ENCODE measurements around the gene KRCC1. TPM values are rescaled to one million over a fixed set of nuclear protein-coding genes. Genes with fewer than 3 reads are reported as not detected.

Gene KRCC1
- total RNA-seq, 6 donors from 2014 or later: 7.4 to 36.7 (median 18.3) TPM

DNA sequence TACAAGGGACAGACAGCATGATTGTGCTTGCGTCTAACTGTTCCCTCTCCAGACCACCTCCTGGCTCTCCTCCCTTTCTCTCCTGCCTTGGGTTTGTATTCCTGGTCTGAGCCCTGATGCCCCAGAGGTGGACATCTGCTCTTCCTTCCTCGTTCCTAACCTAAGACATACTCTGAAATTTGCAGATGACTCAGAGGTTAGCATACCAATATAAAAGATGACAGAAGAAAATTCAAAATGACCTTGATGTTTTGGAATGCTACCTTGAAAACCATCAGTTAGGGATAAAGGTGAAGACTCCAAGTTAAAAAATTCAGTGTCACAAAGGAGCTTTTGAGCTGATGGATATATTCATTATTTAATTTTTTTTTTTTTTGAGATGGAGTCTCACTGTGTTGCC lies 25.0 kb upstream of the KRCC1 start:
- WGBS, 2 donors: 77 to 87% methylated on average over 2 of the region's 2 CpGs
- DNase-seq (no peak), ATAC-seq (ENCODE audit: low FRiP score in 2 of 2) (no peak)
- TF ChIP-seq POLR2AphosphoS5 (IDR thresholded peaks at IDR 0.05) (no peak), EP300 (IDR thresholded peaks at IDR 0.05) (no peak), POLR2A (IDR thresholded peaks at IDR 0.05) (no peak), CTCF (IDR thresholded peaks at IDR 0.05) (no peak)
- Histone ChIP-seq H3K9me3 (no peaks in the 10 kb centered on the region), H3K4me3 (no peak overlapping the region), H3K4me1 (peaks cover 0 to 4% (median 0%) of the 10 kb centered on the region in 4 donors), H3K27ac (no peak overlapping the region), H3K27me3 (no peaks in the 10 kb centered on the region), H3K36me3 (no peaks in the 10 kb centered on the region)

- Histone ChIP-seq H3K27ac (no peak overlapping the region), H3K4me1 (peaks cover 0 to 8% (median 3%) of the 10 kb centered on the region in 4 donors), H3K27me3 (no peaks in the 10 kb centered on the region), H3K36me3 (no peaks in the 10 kb centered on the region), H3K4me3 (no peak overlapping the region), H3K9me3 (no peaks in the 10 kb centered on the region)
- no peak for DNase-seq
- WGBS, 2 donors: 49 to 50% methylated on average over 3 of the region's 3 CpGs
- ATAC-seq (ENCODE audit: low FRiP score in 2 of 2): no peak
- TF ChIP-seq CTCF (IDR thresholded peaks at IDR 0.05) (no peak), EP300 (IDR thresholded peaks at IDR 0.05) (no peak), POLR2A (IDR thresholded peaks at IDR 0.05) (no peak), POLR2AphosphoS5 (IDR thresholded peaks at IDR 0.05) (no peak)
Measured at GRCh38 chr2:88078643-88079172, 23.1 kb upstream of the KRCC1 start.

DNA sequence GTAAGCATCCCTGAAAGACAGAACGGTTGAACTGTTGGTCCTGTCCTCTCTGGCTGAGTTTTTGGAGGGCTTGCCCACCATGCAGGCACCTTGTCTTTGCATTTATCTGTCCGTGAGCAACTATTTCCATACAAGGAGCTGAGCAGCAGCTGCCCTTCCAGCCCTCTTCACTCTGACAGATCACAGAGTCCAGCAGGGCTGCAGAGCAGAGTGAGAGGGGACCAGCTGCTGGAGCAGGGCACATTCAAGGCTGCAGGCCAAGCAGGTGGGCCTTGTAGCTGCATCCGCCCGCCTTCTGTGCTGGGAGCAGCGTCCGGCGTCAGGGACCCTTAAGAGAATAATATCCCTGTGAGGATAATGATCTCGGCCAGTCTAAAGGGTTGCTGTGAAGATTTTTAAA lies 21.5 kb upstream of the KRCC1 start:
- Histone ChIP-seq H3K27me3 (no peaks in the 10 kb centered on the region), H3K36me3 (no peaks in the 10 kb centered on the region), H3K9me3 (no peaks in the 10 kb centered on the region), H3K4me1 (peaks cover 0 to 8% (median 3%) of the 10 kb centered on the region in 4 donors), H3K27ac (no peak overlapping the region), H3K4me3 (no peak overlapping the region)
- TF ChIP-seq POLR2A (IDR thresholded peaks at IDR 0.05) (no peak), CTCF (IDR thresholded peaks at IDR 0.05) (no peak), POLR2AphosphoS5 (IDR thresholded peaks at IDR 0.05) (no peak), EP300 (IDR thresholded peaks at IDR 0.05) (no peak)
- peak in 1 of 2 donors; percentile 20 for DNase-seq
- 87 to 90% methylated on average over 8 of the region's 8 CpGs for WGBS, 2 donors
- ATAC-seq (ENCODE audit: low FRiP score in 2 of 2): peak in 1 of 2 donors; percentile 19

GRCh38 chr2:88074854-88075292 lies 19.3 kb upstream of the KRCC1 start:
- TF ChIP-seq POLR2AphosphoS5 (IDR thresholded peaks at IDR 0.05): peak in 1 of 2 donors; percentile 36
- peak in 1 of 4 donors; percentile 40 for TF ChIP-seq EP300 (IDR thresholded peaks at IDR 0.05)
- TF ChIP-seq CTCF (IDR thresholded peaks at IDR 0.05): no peak
- TF ChIP-seq POLR2A (IDR thresholded peaks at IDR 0.05): no peak
- Histone ChIP-seq H3K9me3 (no peaks in the 10 kb centered on the region), H3K36me3 (no peaks in the 10 kb centered on the region), H3K4me1 (peaks cover 0 to 7% (median 2%) of the 10 kb centered on the region in 4 donors), H3K27me3 (no peaks in the 10 kb centered on the region), H3K4me3 (no peak overlapping the region), H3K27ac (no peak overlapping the region)
- WGBS, 2 donors: 39 to 51% methylated on average over 4 of the region's 4 CpGs
- DNase-seq: no peak
- peak in 1 of 2 donors; percentile 71 for ATAC-seq (ENCODE audit: low FRiP score in 2 of 2)

DNA sequence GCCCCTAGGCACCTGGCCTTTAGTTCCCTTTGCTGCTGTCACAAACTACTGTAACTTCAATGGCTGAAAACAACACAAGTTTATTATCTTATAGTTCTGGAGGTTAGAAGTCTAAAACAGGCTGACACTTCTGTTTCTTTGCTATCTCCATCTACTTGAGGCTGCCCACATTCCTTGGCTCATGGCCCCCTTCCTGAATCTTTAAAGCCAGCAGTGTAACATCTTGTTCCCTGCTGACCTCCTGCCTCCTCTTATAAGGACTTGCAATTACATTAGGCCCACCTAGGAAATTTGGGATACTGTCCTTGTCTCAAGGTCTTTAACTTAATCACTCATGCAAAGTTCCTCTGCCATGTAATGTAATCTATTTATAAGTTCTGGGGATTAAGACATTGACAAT lies 18.6 kb upstream of the KRCC1 start:
- Histone ChIP-seq H3K4me1 (peaks cover 0 to 7% (median 2%) of the 10 kb centered on the region in 4 donors), H3K4me3 (no peak overlapping the region), H3K36me3 (no peaks in the 10 kb centered on the region), H3K9me3 (no peaks in the 10 kb centered on the region), H3K27ac (no peak overlapping the region), H3K27me3 (no peaks in the 10 kb centered on the region)
- ATAC-seq (ENCODE audit: low FRiP score in 2 of 2): no peak
- TF ChIP-seq EP300 (IDR thresholded peaks at IDR 0.05) (no peak), POLR2A (IDR thresholded peaks at IDR 0.05) (no peak), POLR2AphosphoS5 (IDR thresholded peaks at IDR 0.05) (no peak), CTCF (IDR thresholded peaks at IDR 0.05) (no peak)
- DNase-seq: no peak
